Calu3 (cell line): ENCODE results near the gene CHTOP. TPM values are rescaled to one million over a fixed set of nuclear protein-coding genes. Genes with fewer than 3 reads are reported as not detected.
"Not testable (repeated sequence)": the region's sequence is repeated elsewhere in the genome, so short reads cannot be mapped to it uniquely, and the experiment has no call there.

ENCODE experiments used
- Bru-seq: library from RNA; stranded (reverse); fragments of 400-500 nt; gene quantifications from one replicate; lab custom pipeline; 2021; lab: Mats Ljungman, UMichigan
- BruChase-seq, 2 experiments: library from RNA; stranded (reverse); fragments of 400-500 nt; gene quantifications; one replicate each; lab custom pipeline; 2021; lab: Mats Ljungman, UMichigan
- BruUV-seq: library from RNA; stranded (reverse); fragments of 400-500 nt; replicated peaks from 2 replicates; lab custom pipeline; 2021; lab: Mats Ljungman, UMichigan
- CTCF ChIA-PET: fragments of 300-600 bp; sonication (Branson Sonifier 250); formaldehyde crosslinking; loops from one replicate; lab custom pipeline; 2022; ENCODE audit warnings: antibody characterized with exemption; lab: Charles Lee
- DNase-seq: peaks from one replicate; pipeline ENCODE4 v3.0.0; 2022
- H3K27ac Mint-ChIP-seq: one replicate; pipeline ENCODE4 v1.8.0; 2022; ENCODE audit warnings: mixed read lengths; ENCODE audit not compliant: unreplicated experiment
- H3K27me3 Mint-ChIP-seq: one replicate; pipeline ENCODE4 v1.8.0; 2022; ENCODE audit warnings: mixed read lengths; ENCODE audit not compliant: unreplicated experiment
- H3K36me3 Mint-ChIP-seq: one replicate; pipeline ENCODE4 v1.8.0; 2022; ENCODE audit warnings: mild to moderate bottlenecking, moderate library complexity, mixed read lengths; ENCODE audit not compliant: insufficient read depth, unreplicated experiment
- H3K4me1 Mint-ChIP-seq: one replicate; pipeline ENCODE4 v1.8.0; 2022; ENCODE audit warnings: mild to moderate bottlenecking, low read depth, mixed read lengths; ENCODE audit not compliant: unreplicated experiment
- H3K4me3 Mint-ChIP-seq: one replicate; pipeline ENCODE4 v1.8.0; 2022; ENCODE audit warnings: mild to moderate bottlenecking, low read depth, moderate library complexity, mixed read lengths; ENCODE audit not compliant: unreplicated experiment
- H3K9me3 Mint-ChIP-seq: one replicate; pipeline ENCODE4 v1.8.0; 2022; ENCODE audit warnings: low read depth, mixed read lengths; ENCODE audit not compliant: unreplicated experiment
- intact Hi-C: fragments of 100-400 bp; cut with micrococcal nuclease; formaldehyde crosslinking; loops from one replicate; pipeline ENCODE4 v1.10.0; 2022; ENCODE audit not compliant: unreplicated experiment
- long read RNA-seq: library from polyadenylated mRNA; stranded (forward); transcript quantifications from one replicate; pipeline ENCODE4 v2.0.0, GENCODE V29; 2022
- total RNA-seq: library from RNA; stranded (reverse); gene quantifications from 2 replicates; pipeline ENCODE4 v1.2.3, GENCODE V29; 2022
- TF ChIP-seq, protein P1 (sequence below): fragments of 200-600 bp; IDR thresholded peaks from one replicate; pipeline ENCODE4 v1.8.0; 2022; ENCODE audit warnings: antibody characterized with exemption; ENCODE audit not compliant: unreplicated experiment

The CHTOP gene
- total RNA-seq (93.7 and 100 TPM in 2 replicates), Bru-seq, nascent RNA (percentile 98 among the genes with signal in this experiment), BruChase-seq, experiment 1, labeled RNA remaining after a 6-hour chase (percentile 93 among the genes with signal in this experiment), BruChase-seq, experiment 2, labeled RNA remaining after a 2-hour chase (percentile 97 among the genes with signal in this experiment)
- long read RNA-seq, transcript CHTOP-204 (6 exons, 2,096 nt) = major isoform, 39 of 102 reads
- long read RNA-seq, transcript CHTOP-203 (6 exons, 2,165 nt) = minor isoform, 38 of 102 reads
- long read RNA-seq, partial matches to known transcripts = 8 of 102 reads
- long read RNA-seq, other reads (novel, unspliced or antisense) = 15 of 102 reads

- H3K9me3 Mint-ChIP-seq = no peaks in the 10 kb centered on the region
- peaks cover 44% of the 10 kb centered on the region for H3K4me1 Mint-ChIP-seq
- TF ChIP-seq, protein P1, sequence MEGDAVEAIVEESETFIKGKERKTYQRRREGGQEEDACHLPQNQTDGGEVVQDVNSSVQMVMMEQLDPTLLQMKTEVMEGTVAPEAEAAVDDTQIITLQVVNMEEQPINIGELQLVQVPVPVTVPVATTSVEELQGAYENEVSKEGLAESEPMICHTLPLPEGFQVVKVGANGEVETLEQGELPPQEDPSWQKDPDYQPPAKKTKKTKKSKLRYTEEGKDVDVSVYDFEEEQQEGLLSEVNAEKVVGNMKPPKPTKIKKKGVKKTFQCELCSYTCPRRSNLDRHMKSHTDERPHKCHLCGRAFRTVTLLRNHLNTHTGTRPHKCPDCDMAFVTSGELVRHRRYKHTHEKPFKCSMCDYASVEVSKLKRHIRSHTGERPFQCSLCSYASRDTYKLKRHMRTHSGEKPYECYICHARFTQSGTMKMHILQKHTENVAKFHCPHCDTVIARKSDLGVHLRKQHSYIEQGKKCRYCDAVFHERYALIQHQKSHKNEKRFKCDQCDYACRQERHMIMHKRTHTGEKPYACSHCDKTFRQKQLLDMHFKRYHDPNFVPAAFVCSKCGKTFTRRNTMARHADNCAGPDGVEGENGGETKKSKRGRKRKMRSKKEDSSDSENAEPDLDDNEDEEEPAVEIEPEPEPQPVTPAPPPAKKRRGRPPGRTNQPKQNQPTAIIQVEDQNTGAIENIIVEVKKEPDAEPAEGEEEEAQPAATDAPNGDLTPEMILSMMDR = no peak
- H3K27me3 Mint-ChIP-seq = no peaks in the 10 kb centered on the region
- BruUV-seq = TSS peak; percentile 81
- CTCF ChIA-PET = interaction anchor here (0.6 to 2.5 kb wide), 16 partner anchors 15 to 333 kb away, joined by 3 to 28 read pairs (median 4); partner anchors contain the start of genes CREB3L4, S100A14, S100A16 and S100A2
- H3K4me3 Mint-ChIP-seq = peak within 1 kb of the TSS; percentile 98
- DNase-seq = peak; percentile 99
- H3K36me3 Mint-ChIP-seq = peaks cover 65% of the 10 kb centered on the region
- H3K27ac Mint-ChIP-seq = peak within 1 kb of the TSS; percentile 98
- intact Hi-C loops = loop anchor here (2.0 kb wide), 1 partner anchor 61 kb away; no protein-coding TSS in a partner anchor
Measured at GRCh38 chr1:153633754-153634665, at the start of gene CHTOP. CHTOP (plus strand) TSS chr1:153634066; CDS start chr1:153636589, 2,523 bp downstream.

DNA sequence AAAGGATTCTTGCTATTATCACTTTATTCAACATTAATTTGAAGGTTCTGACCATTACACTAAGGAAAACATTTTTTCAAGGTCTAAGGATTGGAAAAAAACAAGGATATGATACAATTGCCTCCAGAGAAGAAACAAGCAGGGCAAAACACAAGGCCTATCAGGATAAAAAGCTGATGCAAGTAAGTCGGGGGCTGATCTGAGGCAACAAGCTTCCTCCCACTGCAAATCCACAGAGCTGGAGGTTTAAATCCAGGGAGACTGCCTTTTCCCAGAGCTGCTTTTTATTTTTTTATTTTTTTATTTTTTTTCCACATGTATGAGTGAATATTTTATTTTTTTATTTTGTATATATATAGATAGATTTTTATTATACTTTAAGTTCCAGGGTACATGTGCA is 48.9 kb upstream of the CHTOP start:
- Mint-ChIP-seq H3K27me3 (no peaks in the 10 kb centered on the region), H3K4me1 (no peaks in the 10 kb centered on the region), H3K4me3 (no peak overlapping the region), H3K9me3 (no peaks in the 10 kb centered on the region), H3K27ac (no peak overlapping the region), H3K36me3 (no peaks in the 10 kb centered on the region)
- TF ChIP-seq, protein P1 = no peak
- no peak for DNase-seq
- intact Hi-C loops = no loop called here
- no TSS peak for BruUV-seq
- CTCF ChIA-PET = interaction anchor here (0.7 to 1.8 kb wide), 2 partner anchors 13 to 42 kb away, joined by 3 to 6 read pairs; partner anchors contain the start of gene S100A13

DNA sequence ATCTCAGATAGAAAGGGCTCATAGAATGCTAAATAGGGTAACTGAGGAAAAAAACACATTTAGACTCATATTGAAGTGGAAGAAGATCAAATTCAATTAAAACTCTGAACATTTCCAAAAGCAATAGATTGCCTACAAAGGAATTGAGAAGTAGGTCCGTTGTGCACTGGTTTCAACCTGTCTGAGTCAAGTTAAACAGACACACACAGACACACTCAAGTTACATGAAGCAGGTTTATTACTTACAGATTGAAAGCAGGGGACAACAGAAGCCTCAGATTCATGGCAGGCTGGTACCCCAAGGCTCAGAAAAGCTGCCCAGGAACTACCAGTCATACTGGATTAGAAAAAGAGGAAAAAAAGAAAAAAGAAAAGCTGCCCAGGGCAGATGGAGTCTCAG is 47.5 kb upstream of the CHTOP start:
- TF ChIP-seq, protein P1 = no peak
- Mint-ChIP-seq H3K27me3 (no peaks in the 10 kb centered on the region), H3K4me1 (no peaks in the 10 kb centered on the region), H3K36me3 (no peaks in the 10 kb centered on the region), H3K27ac (no peak overlapping the region), H3K4me3 (no peak overlapping the region), H3K9me3 (no peaks in the 10 kb centered on the region)
- intact Hi-C loops = no loop called here
- CTCF ChIA-PET = interaction anchor here (0.6 to 1.8 kb wide), 3 partner anchors 41 to 528 kb away, joined by 4 to 8 read pairs (median 6); partner anchors contain the start of gene S100A13
- DNase-seq = no peak
- no TSS peak for BruUV-seq

GRCh38 chr1:153587314-153587713 is 46.6 kb upstream of the CHTOP start:
- Mint-ChIP-seq H3K9me3 (no peaks in the 10 kb centered on the region), H3K27ac (no peak overlapping the region), H3K4me1 (no peaks in the 10 kb centered on the region), H3K36me3 (no peaks in the 10 kb centered on the region), H3K4me3 (no peak overlapping the region), H3K27me3 (no peaks in the 10 kb centered on the region)
- CTCF ChIA-PET = no interaction called here
- no peak for DNase-seq
- TF ChIP-seq, protein P1 = no peak
- intact Hi-C loops = no loop called here
- BruUV-seq = no TSS peak

GRCh38 chr1:153588033-153588432 is 45.8 kb upstream of the CHTOP start:
- BruUV-seq, H3K4me3 Mint-ChIP-seq, H3K27me3 Mint-ChIP-seq, H3K36me3 Mint-ChIP-seq, DNase-seq, H3K9me3 Mint-ChIP-seq, H3K27ac Mint-ChIP-seq, intact Hi-C loops, H3K4me1 Mint-ChIP-seq: not testable (repeated sequence)
- CTCF ChIA-PET = interaction anchor here (0.8 to 1.4 kb wide), 2 partner anchors 21 to 39 kb away, joined by 4 to 7 read pairs; partner anchors contain the start of gene S100A13
